MM.1S (cell line): ENCODE data around the gene EOLA1.
"Not testable (repeated sequence)": the region's sequence is repeated elsewhere in the genome, so short reads cannot be mapped to it uniquely, and the experiment has no call there.

Experiments used
- DNase-seq: peaks from one replicate; pipeline ENCODE4 v3.0.0-alpha.2; 2015
- H2AFZ ChIP-seq: fragments of 300-600 bp; sonication (generic); 2 replicates; pipeline ENCODE4 v1.6.0; 2016; ENCODE audit warnings: antibody characterized with exemption, low read length
- H3F3A ChIP-seq: fragments of 300-600 bp; sonication (generic); 2 replicates; pipeline ENCODE4 v1.6.1; 2016; ENCODE audit warnings: mild to moderate bottlenecking, antibody characterized with exemption, low read length, moderate library complexity, mixed read lengths; ENCODE audit not compliant: insufficient read depth
- H3K27ac ChIP-seq: fragments of 300-600 bp; sonication (generic); 2 replicates; pipeline ENCODE4 v1.5.1; 2016; ENCODE audit warnings: mild to moderate bottlenecking, low read length
- H3K27me3 ChIP-seq: fragments of 300-600 bp; sonication (generic); replicated peaks from 2 replicates; pipeline ENCODE4 v1.6.0; 2016; ENCODE audit warnings: low read length; ENCODE audit not compliant: insufficient read depth
- H3K36me3 ChIP-seq: fragments of 300-600 bp; sonication (generic); replicated peaks from 2 replicates; pipeline ENCODE4 v1.6.1; 2016; ENCODE audit warnings: mild to moderate bottlenecking, low read length, mixed read lengths; ENCODE audit not compliant: insufficient read depth
- H3K4me1 ChIP-seq: fragments of 300-600 bp; sonication (generic); 2 replicates; pipeline ENCODE4 v1.6.1; 2016; ENCODE audit warnings: low read length, mixed read lengths
- H3K4me2 ChIP-seq: fragments of 300-600 bp; sonication (generic); 2 replicates; pipeline ENCODE4 v1.6.0; 2016; ENCODE audit warnings: low read depth, low read length
- H3K4me3 ChIP-seq: fragments of 300-600 bp; sonication (generic); 2 replicates; pipeline ENCODE4 v1.5.1; 2016; ENCODE audit warnings: low read length, mixed read lengths
- H3K79me2 ChIP-seq: fragments of 300-600 bp; sonication (generic); 2 replicates; pipeline ENCODE4 v1.6.1; 2016; ENCODE audit warnings: mixed run types, low read length, mixed read lengths
- H3K9ac ChIP-seq: fragments of 300-600 bp; sonication (generic); 2 replicates; pipeline ENCODE4 v1.6.1; 2016; ENCODE audit warnings: low read length, mixed read lengths
- H3K9me2 ChIP-seq: fragments of 300-600 bp; sonication (generic); replicated peaks from 2 replicates; pipeline ENCODE4 v1.6.1; 2016; ENCODE audit warnings: mild to moderate bottlenecking, low read length, mixed read lengths; ENCODE audit not compliant: insufficient read depth
- H3K9me3 ChIP-seq: fragments of 300-600 bp; sonication (generic); replicated peaks from 2 replicates; pipeline ENCODE4 v1.6.1; 2016; ENCODE audit warnings: mild to moderate bottlenecking, low read length, mixed read lengths; ENCODE audit not compliant: insufficient read depth
- H4K20me1 ChIP-seq: fragments of 300-600 bp; sonication (generic); 2 replicates; pipeline ENCODE4 v1.6.1; 2016; ENCODE audit warnings: mild to moderate bottlenecking, low read length, moderate library complexity, mixed read lengths; ENCODE audit not compliant: insufficient read depth
- EZH2 ChIP-seq: fragments of 300-600 bp; sonication (generic); optimal IDR thresholded peaks from 2 replicates; pipeline ENCODE3; 2017; ENCODE audit warnings: low read depth, mild to moderate bottlenecking, antibody characterized with exemption, low read length, mixed read lengths
- EZH2phosphoT487 ChIP-seq: fragments of 300-600 bp; sonication (generic); IDR thresholded peaks from 2 replicates; pipeline ENCODE4 v1.6.1; 2018; ENCODE audit warnings: antibody characterized with exemption, low read length
- TF ChIP-seq, protein P1 (sequence below): fragments of 300-600 bp; sonication (generic); IDR thresholded peaks from 2 replicates; pipeline ENCODE4 v1.5.1; 2016; ENCODE audit warnings: antibody characterized with exemption, low read length, mixed read lengths

Gene EOLA1

DNA sequence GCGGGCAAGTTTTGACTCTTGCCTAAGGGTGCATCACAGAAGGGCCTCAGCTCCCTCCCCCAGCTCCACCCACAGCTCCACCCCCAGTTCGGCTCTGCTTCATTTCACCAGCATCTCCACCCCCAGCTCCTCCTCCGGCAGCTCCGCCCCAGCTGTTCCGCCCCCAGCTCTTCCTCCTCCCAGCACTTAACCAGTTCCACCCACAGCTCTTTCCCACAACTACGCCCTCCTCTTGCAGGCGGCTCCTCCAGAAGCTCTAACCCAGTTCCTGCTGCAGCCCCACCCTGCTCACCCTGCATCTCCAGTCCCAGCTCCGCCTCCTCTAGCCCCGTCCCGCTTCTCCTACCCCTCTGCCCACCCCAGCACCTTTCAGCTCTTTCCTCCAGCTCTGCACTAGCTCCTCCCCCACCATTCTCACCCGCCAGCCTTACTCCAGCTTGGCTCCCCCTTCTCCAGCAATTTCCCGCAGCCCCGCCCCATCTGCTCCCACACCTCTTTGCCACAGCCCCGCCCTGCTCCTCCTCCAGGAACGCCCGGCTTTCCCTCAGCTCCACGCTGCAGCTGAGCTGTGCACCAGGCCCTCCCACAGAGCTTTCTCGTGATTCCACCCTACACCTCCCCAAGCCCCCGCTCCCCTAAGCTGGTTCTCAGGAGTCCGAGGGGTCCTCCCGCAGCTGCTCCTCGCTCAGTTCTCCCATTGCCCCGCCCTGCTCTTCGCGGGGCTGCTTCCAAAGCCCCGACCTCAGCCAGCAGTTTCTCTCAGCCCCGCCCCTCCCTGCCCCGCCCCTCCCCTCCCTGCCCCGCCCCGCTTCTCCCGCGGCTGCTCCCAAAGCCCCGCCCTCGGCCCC, 1.3 kb upstream of the EOLA1 start:
- peak; percentile 86 for DNase-seq

DNA sequence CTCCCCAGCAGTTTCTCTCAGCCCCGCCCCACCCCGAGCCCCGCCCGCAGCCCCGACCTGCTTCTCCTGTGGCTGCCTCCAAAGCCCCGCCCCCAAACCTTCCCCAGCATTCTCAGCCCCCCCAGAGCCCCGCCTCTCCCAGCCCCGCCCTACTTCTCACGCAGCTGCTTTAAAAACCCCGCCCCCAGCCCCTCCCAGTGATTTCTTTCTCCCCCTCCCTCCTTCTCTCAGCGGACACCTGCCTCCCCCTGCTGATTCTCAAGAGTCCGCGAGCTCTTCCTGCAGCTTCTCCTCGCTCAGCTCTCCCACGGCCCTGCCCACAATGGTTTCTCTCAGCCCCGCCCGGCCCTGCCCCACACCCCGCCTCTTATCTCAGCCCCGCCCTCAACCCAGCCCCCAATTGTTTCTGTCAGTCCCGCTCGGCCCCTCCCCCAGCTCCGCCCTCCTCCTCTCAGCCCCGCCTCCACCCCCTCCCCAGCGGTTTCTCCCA, 636 bp upstream of the EOLA1 start:
- peak; percentile 81 for DNase-seq
- Histone ChIP-seq H3K27me3 (no peaks in the 10 kb centered on the region), H3K4me2 (peak overlapping the region; percentile 63; the same call in 1 of the 2 replicates), H3K27ac (peak overlapping the region; percentile 98), H3K9me2 (no peaks in the 10 kb centered on the region), H3K79me2 (peaks cover 7% of the 10 kb centered on the region; the same call in 1 of the 2 replicates), H3K9ac (peak overlapping the region; percentile 96), H3K36me3 (no peaks in the 10 kb centered on the region), H3K4me1 (no peaks in the 10 kb centered on the region), H3F3A (0 out of 2 replicates have a peak, but pooled peaks cover 4% of the 10 kb centered on the region), H4K20me1 (no peaks in the 10 kb centered on the region), H3K9me3 (no peaks in the 10 kb centered on the region), H2AFZ (peak overlapping the region; percentile 65; the same call in 1 of the 2 replicates), H3K4me3 (peak overlapping the region; percentile 83)
- TF ChIP-seq EZH2, result no peak
- no peak for TF ChIP-seq EZH2phosphoT487
- TF ChIP-seq, protein P1, sequence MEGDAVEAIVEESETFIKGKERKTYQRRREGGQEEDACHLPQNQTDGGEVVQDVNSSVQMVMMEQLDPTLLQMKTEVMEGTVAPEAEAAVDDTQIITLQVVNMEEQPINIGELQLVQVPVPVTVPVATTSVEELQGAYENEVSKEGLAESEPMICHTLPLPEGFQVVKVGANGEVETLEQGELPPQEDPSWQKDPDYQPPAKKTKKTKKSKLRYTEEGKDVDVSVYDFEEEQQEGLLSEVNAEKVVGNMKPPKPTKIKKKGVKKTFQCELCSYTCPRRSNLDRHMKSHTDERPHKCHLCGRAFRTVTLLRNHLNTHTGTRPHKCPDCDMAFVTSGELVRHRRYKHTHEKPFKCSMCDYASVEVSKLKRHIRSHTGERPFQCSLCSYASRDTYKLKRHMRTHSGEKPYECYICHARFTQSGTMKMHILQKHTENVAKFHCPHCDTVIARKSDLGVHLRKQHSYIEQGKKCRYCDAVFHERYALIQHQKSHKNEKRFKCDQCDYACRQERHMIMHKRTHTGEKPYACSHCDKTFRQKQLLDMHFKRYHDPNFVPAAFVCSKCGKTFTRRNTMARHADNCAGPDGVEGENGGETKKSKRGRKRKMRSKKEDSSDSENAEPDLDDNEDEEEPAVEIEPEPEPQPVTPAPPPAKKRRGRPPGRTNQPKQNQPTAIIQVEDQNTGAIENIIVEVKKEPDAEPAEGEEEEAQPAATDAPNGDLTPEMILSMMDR, result no peak

More for the DNA sequence above, 1.3 kb upstream of the EOLA1 start:
- no peaks in the 10 kb centered on the region for H3K9me3 ChIP-seq
- peak overlapping the region; percentile 58 for H3K9ac ChIP-seq
- no peaks in the 10 kb centered on the region for H3K36me3 ChIP-seq
- H2AFZ ChIP-seq, result peak overlapping the region; percentile 48; the same call in 1 of the 2 replicates
- TF ChIP-seq EZH2phosphoT487, result no peak
- TF ChIP-seq, protein P1, result no peak
- no peak for TF ChIP-seq EZH2
- H3K27ac ChIP-seq, result peak overlapping the region; percentile 71; the same call in 1 of the 2 replicates
- H3K79me2 ChIP-seq, result peaks cover 7% of the 10 kb centered on the region; the same call in 1 of the 2 replicates
- 0 out of 2 replicates have a peak, but pooled peaks cover 4% of the 10 kb centered on the region for H3F3A ChIP-seq
- H3K27me3 ChIP-seq, result no peaks in the 10 kb centered on the region
- H3K9me2 ChIP-seq, result no peaks in the 10 kb centered on the region
- H3K4me1 ChIP-seq, result no peaks in the 10 kb centered on the region
- peak overlapping the region; percentile 57 for H3K4me3 ChIP-seq
- H4K20me1 ChIP-seq, result no peaks in the 10 kb centered on the region
- peak overlapping the region; percentile 57; the same call in 1 of the 2 replicates for H3K4me2 ChIP-seq

DNA sequence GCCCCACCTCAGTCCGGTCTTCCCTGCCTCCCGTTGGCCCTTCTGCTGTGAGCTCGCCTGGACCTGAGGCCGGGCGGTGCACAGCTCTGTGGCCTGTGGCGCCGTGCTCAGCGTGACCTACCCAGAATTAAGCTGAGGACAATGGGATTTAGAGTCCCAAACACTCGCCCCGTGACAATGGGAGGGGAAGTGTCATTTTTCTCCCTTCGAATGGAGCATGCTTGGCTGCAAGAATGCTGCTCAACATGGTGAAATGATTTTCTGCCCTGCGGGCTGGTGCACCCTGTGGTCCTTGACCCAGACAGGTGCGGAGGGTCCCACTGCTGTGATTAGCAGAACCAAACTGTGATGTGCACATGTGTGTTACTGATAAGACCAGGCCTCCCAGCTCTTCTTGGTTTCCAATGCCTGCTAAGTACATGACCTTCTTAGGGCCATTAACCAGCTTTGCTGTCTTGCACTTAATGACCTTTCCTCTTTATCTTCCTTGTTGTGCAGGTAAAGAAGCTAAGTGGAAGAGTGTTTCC, 772 bp downstream of the EOLA1 start:
- no peaks in the 10 kb centered on the region for H3K36me3 ChIP-seq
- no peaks in the 10 kb centered on the region for H3K9me3 ChIP-seq
- no peak for TF ChIP-seq EZH2phosphoT487
- no peak for TF ChIP-seq EZH2
- TF ChIP-seq, protein P1, result no peak
- no peaks in the 10 kb centered on the region for H4K20me1 ChIP-seq
- no peaks in the 10 kb centered on the region for H3K9me2 ChIP-seq
- H3K4me2 ChIP-seq, result peak overlapping the region; percentile 66
- 0 out of 2 replicates have a peak, but pooled peaks cover 4% of the 10 kb centered on the region for H3F3A ChIP-seq
- H3K9ac ChIP-seq, result peak overlapping the region; percentile 96
- no peak for DNase-seq
- peak overlapping the region; percentile 55 for H2AFZ ChIP-seq
- peak overlapping the region; percentile 98 for H3K27ac ChIP-seq
- H3K4me3 ChIP-seq, result peak overlapping the region; percentile 83
- no peaks in the 10 kb centered on the region for H3K4me1 ChIP-seq
- H3K27me3 ChIP-seq, result no peaks in the 10 kb centered on the region
- peaks cover 7% of the 10 kb centered on the region; the same call in 1 of the 2 replicates for H3K79me2 ChIP-seq

DNA sequence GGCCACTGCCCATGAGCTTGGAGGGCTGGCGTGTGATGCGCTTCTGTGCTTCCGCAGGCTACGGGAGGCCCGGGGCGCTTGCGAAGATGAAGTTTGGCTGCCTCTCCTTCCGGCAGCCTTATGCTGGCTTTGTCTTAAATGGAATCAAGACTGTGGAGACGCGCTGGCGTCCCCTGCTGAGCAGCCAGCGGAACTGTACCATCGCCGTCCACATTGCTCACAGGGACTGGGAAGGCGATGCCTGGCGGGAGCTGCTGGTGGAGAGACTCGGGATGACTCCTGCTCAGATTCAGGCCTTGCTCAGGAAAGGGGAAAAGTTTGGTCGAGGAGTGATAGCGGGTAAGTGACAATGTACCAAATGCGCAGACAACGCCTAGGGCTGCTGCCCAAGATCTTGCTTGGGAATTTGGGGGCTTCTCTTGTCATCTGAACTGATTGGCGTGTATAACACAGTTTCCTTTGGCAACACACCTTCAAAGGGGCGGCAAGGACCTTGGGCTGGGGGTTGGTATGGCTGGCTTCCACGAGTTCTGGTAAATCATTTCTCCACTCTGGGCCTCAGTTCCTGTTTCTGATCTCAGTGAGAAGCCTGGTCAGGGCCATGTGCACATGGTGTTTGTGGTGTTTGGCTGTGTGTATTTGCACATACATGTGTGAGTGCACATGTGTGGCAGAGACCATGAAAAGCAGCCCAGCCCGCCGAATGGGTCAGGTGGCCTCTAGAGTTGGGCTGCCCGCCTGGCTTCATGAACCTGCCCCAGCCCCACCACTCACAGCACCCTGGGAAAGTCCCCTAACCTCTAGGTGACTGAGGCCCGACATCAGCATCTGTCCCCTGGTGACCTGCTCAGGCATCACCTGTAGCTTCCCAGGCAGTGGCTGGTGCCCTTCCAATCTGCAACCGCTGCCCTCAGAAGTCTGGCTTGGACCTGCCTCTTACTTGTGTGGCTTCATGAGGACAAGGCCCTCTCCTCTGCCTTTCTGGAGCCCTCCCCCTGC, 5.0 kb downstream of the EOLA1 start:
- not testable (repeated sequence) for H2AFZ ChIP-seq, DNase-seq, H3K27me3 ChIP-seq, H3F3A ChIP-seq, H3K4me1 ChIP-seq, H4K20me1 ChIP-seq, H3K79me2 ChIP-seq, H3K27ac ChIP-seq, H3K9ac ChIP-seq, H3K4me3 ChIP-seq, H3K36me3 ChIP-seq, H3K9me2 ChIP-seq, H3K9me3 ChIP-seq, H3K4me2 ChIP-seq
